ENCODE measurements around the gene SLC34A1.
A peak's percentile ranks its signal among the peaks of the same experiment; 100 is the strongest.

The SLC34A1 gene

DNA sequence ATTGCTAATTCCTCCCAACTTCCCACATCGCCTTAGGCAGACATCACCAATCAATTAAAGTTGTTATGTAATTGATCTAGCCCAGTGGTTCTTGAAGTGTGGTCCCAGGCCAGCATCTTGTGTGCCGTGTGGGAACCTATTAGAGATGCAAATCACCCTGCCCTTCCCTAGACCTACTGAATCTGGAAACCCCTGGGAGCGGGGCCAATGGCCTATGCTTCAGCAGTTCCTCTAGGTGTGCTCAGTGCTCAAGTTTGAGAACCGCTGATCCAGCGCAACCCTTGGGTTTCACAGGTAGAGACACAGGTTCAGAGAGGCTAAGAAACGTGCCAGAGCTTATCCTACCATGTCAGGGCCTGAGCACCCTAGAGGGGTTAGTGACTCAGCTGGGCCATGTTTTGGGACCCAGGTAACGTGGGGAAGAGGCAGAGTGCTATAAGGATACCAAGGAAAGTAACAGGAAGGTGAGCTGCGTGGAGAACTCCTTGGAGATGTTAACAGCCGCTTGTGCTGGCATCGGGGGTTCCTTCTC lies 4.4 kb downstream of the SLC34A1 start:
- no peak for DNase-seq (ENCODE audit: low read depth in 2 of 2)

DNA sequence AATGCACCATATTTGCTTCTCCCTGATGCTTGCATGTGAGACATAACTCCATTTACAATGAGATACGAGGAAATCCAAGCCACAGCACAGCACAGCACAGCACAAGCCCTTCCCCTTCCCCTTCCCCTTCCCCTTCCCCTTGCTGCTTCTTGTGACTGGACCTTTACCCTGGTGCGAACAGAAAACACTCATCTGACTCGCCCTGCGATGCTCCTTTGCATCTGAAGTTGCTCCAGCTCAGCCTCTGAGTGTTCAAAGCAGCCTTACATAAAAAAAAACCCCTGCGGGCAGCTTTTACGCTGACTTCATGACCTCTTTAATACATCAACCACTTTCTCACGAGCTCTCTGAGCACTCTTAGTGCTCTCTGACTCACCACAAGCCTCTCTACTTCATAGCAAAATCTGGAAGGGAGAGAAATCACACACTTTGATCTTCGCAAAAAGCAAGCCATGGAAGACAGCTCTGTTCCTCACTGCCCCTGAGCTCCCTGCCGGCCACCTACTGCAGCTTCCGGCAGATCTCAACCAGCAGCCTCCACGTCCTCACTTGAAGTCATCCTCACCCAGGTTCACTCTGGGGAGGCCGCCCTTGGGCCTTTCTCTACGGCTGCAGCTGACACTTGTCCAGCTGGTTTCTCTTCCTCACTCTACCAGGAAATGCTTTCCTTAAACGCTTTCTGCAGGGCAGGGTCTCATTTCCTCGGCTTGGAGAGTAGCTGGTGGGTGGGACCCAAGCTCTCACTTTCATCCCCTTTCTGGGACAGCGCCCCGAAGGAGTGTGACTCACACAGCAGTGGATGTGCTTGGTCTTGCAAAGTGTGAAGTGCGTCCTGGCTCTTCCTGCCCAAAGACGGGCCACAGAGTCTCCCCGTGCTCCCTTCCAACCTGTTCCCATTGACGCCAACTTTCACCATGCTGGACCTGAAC lies 5.3 kb downstream of the SLC34A1 start:
- DNase-seq (ENCODE audit: low read depth in 2 of 2): peak in 1 of 2 experiments; percentile 33

DNA sequence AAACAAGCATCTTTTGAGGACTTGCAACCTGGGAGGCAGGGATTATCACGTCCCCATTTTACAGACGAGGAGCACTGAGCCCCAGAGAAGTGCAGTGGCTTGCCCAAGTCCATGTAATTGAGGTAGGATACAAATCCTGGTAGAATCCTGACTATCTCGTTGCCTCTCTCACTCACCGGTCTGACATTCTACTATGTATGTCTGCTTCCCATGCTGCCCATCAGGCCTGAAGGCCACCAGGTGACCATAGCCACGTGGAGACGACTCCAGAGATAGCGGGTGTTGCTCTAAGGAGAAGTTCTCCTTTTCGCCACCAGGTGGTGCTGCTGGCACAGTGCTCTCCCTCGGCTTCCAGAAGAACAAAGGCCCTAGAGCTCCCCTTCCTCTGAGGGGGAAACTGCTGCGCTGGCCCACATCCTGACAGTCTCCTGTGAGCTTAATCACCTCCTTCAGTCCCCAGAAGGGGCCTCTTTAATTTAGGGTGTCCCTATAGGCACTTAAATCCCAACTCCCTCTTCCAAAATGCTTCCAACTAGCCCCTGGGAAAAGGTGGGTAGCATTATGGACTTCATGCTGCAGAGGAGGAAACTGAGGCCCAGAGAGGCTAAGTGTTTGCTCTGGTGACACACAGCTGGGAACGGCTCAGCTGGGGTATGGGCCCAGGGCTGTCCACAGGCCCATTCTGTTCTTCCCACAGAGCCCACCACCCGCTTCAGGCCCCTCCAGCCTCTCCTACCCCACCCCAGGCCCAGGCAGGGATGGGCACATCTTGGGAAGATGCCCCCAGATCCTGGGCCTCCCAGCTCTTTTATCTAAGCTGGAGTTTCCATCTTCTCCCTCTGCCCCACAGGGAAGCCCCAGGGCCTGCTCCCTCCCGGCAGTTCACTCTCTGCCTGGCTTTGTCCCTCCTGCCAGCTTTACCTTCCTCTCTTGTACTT lies 6.4 kb downstream of the SLC34A1 start:
- DNase-seq (ENCODE audit: low read depth in 2 of 2): peak; percentile 70 to 72

DNA sequence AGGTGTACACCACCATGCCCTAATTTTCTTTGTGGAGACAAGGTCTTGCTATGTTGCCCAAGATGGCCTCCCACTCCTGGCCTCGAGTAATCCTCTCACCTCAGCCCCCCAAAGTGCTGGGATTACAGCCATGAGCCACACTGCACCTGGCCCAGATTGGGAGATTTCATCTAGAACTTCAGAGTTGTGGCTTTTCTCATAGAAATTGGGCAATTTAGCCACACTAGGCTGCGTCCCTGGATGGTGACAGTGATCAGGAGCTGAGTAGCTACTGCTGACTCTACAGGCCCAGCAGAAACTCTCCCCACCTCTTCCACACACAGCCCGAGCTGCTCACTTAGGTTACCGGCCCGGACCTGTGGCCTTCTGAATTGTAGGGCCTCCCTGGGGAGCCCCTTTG lies 8.5 kb downstream of the SLC34A1 start:
- no peak for DNase-seq (ENCODE audit: low read depth in 2 of 2)

DNA sequence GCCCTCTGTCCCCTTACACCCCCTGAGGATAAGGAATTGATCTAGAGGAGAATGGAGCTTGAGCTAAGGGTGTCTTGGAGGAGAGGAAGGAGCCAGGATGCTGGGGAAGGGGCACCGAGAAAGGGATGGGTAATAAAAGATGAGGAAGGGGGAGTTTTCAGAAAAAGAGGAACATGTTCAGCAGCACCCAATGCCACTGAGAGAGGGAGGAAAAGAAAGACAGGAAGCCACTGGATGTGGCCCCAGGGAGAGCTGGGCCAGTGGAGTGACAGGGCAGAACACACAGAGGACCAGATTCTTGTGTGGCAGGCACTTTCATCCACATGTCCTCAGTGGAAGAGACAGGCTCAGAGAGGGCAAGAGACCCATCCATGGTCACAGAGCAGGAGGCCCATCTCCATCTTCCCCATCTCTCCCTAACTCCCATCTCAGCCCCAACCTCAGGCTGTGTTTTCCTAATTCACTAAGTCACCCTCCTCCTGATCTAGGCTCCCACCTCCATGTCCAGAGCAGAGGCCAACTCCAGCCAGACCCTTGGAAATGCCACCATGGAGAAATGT lies 9.1 kb downstream of the SLC34A1 start:
- DNase-seq (ENCODE audit: low read depth in 2 of 2): no peak

DNA sequence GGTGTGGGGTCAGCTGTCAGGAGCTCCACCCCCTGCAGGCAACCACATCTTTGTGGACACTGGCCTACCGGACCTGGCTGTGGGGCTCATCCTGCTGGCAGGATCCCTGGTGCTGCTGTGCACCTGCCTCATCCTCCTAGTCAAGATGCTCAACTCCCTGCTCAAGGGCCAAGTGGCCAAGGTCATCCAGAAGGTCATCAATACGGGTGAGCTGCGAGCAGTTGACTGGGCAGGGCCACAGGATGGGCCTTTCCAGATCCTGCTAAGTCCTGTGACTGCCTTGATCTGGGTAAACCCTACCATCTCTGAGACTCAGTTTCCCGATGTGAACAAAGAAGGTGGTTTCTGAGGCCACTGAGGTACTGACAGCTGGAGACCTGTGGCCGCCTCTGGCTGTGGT lies 9.8 kb downstream of the SLC34A1 start:
- no peak for DNase-seq (ENCODE audit: low read depth in 2 of 2)

DNA sequence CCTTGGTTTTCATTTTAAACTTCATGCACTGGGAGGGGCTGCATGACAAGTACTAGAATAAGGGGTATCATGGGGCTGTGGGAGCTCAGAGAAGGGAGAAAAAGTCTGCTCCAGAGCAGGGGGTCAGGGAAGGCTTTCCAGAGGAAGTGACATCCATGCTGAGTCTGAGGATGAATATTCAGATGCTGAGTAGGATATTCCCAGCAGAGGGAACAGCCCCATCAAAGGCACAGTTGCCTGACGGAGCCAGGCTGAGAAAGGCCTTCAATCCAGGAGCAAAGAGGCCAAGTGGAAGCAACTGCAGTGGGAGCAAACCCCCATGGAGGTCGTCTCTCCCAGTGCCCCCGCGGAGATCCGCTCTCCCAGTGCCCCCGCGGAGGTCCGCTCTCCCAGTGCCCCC lies 11.8 kb downstream of the SLC34A1 start:
- DNase-seq (ENCODE audit: low read depth in 2 of 2): no peak

DNA sequence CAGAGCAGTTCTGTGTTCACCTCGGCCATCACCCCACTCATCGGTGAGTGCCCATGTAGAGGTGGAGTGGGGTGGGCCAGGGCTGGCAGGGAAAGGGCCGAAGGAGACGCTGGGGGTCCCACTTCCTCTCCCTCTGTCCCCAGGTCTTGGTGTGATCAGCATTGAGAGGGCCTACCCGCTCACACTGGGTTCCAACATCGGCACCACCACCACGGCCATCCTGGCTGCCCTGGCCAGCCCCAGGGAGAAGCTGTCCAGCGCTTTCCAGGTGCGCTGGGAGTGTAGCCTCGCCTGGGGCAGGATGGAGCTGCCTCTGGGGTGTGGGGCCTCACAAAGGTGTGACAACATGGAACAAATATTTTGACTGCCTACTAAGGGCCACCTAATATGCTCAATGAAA lies 12.6 kb downstream of the SLC34A1 start:
- DNase-seq (ENCODE audit: low read depth in 2 of 2): no peak

DNA sequence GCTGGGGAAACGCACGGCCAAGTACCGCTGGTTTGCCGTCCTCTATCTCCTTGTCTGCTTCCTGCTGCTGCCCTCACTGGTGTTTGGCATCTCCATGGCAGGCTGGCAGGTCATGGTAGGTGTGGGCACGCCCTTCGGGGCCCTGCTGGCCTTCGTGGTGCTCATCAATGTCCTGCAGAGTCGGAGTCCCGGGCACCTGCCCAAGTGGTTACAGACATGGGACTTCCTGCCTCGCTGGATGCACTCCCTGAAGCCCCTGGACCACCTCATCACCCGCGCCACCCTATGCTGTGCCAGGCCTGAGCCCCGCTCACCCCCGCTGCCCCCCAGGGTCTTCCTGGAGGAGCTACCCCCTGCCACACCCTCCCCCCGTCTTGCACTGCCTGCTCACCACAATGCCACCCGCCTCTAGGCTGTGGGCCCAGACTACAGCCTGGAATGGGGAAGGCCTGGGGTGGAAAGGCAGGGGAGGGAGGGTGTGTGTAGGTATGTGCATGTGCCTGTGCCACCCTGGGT lies 13.7 kb downstream of the SLC34A1 start:
- DNase-seq (ENCODE audit: low read depth in 2 of 2): no peak

DNA sequence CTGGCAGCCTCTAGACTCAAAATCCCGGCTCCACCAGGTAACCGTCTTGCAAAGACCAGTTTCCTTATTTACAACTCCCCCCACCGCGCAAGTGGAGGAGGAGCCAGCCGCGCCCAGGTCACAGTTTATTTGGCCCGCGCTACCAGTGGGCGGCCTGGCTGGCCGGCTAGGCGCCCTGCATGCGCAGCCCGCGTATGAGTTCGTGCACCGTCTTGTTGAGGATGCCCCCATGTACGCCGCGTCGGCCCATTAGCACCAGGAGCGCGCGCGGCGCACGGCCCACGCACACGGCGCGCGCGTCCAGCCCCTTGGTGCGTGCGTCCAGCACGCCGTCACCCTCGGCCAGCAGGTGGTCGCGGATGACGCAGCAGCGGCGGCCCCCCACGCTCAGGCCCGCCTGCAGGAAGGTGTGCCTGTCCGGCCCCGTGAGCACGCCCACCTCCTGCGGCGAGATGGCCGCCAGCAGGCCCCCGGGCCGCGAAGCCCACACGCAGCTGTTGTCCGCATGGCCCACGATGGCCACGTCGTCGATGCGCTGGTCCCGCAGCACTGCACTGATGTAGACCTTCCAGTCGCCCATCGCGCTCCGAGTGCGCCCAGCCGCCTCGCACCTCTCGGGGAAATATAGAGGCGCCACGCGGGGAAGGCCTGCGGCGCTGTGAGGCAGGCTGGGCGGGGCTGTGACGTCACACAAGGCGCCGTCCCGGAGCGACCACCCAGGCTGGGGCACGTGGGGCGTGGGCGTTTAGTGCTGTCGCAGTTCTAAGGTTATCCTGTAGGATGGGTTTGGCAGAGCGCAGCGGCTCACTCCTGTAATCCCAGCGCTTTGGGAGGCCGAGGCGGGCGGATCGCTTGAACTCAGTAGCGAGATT lies 16.0 kb downstream of the SLC34A1 start, which contains the start of gene PFN3:
Gene PFN3, minus strand, starts transcription at position 665 of the 872 bp plus-strand sequence. Its CDS starts 85 bp downstream, at position 580.
- DNase-seq (ENCODE audit: low read depth in 2 of 2): no peak

DNA sequence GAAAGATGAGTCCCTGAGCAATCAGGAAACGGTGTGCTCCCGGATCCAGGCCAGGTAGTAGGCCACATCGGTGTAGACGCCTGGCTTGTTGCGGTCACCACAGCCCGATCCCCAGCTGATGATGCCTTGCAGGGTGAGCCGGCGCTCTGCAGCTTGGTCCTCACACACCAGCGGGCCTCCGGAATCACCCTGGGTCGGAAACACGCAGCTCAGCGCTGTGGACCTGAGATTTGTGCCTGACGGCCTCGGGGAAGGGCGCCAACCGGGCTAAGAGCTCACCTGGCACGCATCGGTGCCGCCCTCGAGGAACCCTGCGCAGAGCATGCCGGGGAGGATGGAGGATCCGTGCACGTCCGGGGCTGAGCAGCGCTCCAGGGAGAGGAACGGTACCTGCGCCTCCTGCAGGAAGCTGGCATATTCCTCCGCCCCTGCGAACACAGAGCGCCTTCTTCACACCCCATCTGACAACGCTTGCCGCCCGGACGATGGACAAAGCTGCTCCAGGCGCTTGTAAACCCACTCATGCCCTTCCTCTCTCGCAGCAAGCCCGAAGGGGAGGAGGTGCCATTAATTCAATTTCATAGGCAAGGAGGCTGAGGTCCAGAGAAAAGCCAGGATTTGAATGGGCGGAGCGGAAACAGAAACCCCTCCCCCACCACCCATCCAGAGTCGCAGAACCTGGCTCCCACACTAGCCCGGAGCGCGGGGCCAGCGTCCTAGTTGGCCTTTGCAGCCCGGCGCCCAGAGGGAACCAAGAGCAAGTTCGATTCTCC lies 18.2 kb downstream of the SLC34A1 start:
- no peak for DNase-seq (ENCODE audit: low read depth in 2 of 2)

DNA sequence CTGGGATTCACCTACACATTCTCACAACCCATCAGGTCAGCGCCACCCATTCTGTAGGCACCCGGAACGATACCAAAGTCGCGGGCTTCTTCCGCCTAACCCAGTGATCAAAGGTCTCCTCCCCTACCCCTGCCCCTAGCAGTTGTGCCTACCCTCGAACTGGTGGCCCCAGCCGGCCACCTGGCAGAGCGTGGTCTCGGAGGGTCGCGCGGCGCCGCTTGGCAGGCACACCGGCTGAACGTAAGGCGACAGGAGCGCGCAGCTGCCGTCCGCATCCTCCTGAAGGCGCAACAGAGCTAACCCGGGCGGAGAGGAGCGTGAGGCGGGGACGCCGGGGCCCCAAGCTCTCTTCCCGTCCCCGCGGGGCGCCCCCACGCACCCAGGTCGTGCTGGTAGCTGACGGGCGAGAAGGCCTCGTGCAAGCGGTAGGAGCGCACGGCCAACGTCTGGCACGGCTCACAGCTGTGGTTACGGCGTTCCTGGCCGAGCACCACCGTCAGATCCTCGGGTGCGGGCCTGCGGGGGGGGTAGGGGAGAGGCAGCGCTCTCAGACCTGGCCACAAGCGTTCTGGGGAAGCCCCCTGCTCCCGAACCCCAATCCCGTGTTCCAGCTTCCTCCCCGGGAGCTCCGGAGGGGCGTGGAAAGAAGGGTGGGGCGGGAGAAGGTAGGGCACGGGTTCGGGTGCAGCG lies 19.0 kb downstream of the SLC34A1 start:
- DNase-seq (ENCODE audit: low read depth in 2 of 2): no peak

DNA sequence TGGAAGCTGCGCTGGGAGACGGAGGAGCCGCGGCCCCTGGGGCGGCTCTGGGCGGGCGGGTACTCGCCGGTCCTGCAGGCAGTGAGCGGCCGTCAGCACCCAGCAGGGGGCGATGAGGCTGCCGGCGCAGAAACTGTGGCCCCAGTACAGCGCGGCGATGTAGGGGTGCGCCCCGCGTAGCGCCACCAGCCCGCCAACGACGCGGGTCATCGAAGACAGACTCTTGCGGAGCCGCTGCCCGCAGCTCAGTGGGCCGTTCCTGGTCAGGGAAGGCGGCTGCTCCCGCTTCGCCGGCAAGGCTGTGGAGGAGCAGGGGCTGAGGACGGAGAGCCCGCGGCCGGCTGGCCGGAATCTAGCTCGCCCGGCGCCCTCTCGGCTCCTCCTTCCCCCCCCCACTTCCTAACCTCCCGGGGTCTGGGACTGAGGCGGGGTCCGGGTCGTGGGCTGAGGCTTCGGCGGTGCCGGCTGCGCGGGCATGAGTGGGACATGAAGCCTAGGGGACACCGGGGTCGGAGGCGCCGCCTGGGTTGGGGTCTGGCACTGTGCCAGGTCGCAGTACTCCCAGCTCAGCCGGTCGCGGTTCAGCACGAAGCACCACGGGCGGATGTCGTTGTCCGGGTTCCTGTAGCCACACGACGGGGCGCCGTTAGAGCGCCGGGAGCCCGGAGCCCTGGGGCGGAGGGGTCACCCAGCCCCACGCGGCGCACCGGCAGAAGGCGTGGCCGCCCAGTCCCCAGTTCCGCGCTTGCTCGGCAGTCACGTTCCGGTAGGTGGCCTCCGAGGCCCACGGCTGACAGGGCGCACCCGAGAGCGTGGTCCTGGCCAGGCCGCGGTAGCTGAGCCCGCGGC lies 19.8 kb downstream of the SLC34A1 start:
- DNase-seq (ENCODE audit: low read depth in 2 of 2): no peak

DNA sequence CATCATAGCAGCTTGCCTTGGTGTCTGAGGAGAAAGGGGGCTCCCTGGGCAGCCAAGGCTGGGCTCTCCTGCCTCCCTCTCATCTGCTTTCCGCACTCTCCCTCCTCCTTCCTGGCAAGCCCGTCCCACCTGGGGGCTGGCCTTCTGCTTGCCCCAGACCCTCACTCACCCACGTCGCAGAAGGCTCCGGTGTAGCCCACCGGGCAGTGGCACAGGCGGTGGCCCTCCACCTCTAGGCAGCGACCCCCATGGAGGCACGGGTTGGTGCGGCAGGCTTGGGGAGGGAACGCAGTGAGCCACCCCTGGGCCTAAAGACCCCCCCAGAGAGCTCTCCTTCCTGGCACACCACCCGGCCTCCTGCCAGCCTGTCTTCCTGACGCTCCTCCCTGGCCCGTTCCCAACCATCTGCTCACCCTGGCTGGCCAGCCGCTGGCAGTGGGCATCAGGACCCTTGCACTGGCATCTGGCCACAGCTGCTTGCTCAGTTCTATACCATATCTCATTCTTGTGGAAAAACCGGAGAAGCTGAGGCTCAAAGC lies 20.5 kb downstream of the SLC34A1 start:
- no peak for DNase-seq (ENCODE audit: low read depth in 2 of 2)

DNA sequence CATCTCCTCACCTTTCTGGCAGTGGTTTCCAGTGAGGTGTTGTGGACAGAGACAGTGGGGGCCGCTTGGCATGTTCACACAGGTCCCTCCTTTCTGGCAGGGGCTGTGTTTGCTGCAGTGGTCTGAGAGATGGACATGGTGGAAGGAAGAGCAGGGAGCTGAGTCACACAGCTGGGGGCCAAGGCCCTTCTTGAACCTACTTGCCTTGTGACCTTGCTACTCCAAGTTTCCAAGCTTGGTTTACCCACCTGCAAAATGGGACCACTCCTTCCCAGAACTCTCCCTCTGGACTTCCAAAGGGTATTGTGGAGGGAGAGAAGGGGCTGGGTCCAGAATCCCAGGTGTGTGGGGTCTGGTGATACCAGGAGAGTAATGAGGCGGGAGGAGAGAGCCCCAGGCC lies 21.1 kb downstream of the SLC34A1 start:
- no peak for DNase-seq (ENCODE audit: low read depth in 2 of 2)

DNA sequence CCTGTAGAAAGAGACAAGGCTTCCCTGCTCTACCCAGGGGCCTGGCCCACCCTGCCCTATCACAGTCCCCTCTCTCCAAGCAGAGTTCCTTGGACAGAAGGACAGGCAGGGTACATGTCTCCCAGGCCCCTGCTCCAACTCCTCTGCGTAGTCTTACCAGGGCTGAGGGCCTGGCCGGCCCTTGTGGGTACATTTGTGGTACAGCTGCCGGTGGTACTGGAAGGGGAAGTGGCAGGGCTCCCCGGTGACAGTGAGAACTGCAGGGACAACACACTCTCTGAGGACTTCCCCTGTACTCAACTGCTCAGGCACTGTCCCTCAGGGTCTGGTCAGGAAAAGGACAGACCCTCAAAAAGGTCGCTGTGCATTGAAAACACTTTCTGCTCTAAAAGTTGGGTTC lies 21.6 kb downstream of the SLC34A1 start:
- DNase-seq (ENCODE audit: low read depth in 2 of 2): no peak

DNA sequence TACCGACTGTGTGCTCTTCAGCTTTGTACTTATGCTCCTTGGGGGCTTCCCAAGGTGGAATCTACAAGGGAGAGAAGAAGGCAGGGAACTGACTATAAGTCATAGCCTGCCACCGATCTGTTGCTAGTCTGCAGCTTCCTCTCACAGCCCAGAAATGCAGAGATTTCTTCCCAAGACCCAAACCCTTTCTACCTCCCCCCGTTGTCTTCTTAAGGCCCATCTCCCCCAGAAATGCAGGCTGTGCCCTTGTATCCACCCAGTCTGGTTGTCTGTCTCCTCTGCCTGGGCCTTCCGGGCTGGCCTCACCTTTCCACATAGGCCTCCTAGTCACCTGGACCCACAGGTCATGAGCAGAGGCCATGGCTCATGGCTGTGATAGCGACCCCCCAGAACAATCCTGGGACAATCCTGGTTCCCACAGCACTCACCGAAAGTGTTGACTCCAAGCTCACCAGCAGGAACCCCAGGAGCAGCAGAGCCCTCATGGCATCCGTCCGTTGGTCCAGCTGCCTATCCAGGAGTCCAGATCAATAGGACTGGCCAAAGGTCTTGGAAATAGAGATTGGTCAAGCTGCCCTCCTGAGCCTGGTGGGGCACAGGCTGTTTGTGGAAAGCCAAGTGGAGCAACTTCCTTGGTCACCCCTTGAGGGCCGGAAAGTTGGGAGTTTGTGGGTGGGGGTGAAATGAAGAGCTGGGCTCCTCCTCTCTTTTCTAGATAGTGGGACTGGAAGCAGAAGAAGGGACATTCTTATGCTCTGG lies 25.0 kb downstream of the SLC34A1 start, which contains the start of gene F12:
Gene F12, minus strand, starts transcription at position 522 of the 759 bp plus-strand sequence. Its CDS starts 37 bp downstream, at position 485.
- no peak for DNase-seq (ENCODE audit: low read depth in 2 of 2)
